IPS DF 19.7 (cell line): Measurements from ENCODE around the gene CADM1.

Experiments used
- DNase-seq: peaks from one replicate; pipeline ENCODE4 v3.0.0-alpha.2; 2013; ENCODE audit warnings: low read depth, low spot score

The CADM1 gene

DNA sequence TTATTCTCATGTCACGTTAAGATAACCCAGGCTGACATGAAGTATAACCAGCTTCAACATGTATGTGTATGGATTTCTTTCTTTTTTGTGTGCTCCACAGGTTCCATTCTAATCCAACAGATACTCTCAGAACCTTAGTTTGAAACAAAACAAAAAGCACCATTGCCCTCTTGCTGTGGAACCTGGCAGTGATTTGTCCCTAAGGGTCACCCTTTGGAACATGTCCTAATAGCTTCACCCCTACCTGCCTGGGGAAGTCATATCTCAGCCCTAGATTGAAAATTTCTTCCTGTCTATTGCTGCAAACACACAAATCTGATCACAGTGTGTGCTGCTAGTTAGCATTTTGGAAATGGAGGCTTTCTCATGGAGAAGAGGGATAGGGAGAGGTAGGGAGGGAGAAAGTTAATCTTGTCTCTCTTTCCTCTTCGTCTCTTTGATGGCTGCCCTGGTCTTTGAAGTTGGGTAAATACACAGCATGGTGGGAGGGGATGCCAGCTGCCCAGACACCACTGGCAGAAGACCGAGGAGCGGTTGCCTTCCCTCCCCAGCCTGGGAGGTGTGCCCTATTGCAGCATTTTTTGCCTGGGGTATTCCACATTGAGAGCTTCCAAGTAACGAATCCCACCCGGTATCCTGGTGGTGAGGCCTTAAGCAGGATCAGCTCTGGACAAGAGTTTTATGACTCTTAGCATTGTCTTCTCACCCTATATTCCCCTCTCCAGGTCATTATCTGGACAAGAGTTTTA is 11.6 kb upstream of the CADM1 start:
- no peak for DNase-seq

DNA sequence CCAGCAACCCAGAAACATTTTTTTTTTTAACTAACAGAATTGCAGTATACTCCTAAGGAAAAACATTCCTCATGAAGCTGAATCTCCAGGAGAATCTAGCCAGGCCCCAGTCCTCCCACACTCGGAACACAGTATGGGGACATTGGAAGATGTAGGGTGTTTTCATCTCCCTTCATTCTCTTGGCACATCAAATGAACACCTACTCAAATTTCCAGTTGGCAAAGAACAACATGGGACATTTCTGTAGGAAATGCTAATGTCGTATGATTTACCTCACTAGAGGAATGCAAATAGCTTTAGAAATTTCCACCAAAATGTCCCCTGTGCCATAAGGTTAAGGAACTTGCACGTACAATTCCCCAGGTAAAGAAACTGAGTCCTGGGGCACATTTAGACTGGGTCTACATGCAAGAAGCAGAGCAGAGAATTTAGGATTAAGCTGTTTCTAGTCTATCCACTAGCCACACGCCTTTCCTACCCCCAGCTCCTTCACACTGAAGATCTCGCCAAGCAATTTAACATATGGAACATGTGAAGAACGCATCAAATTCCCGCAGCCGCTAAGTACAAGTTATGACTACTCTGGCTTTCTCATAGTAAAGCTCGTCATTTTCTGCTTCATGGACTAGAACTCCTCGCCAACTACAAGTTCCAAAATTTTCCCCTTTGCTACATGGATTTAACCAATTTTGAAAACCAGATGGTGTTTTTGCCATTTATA is 2.9 kb upstream of the CADM1 start:
- DNase-seq: no peak

- no peak for DNase-seq
Observed at GRCh38 chr11:115505175-115505574, 960 bp upstream of the CADM1 start.

DNA sequence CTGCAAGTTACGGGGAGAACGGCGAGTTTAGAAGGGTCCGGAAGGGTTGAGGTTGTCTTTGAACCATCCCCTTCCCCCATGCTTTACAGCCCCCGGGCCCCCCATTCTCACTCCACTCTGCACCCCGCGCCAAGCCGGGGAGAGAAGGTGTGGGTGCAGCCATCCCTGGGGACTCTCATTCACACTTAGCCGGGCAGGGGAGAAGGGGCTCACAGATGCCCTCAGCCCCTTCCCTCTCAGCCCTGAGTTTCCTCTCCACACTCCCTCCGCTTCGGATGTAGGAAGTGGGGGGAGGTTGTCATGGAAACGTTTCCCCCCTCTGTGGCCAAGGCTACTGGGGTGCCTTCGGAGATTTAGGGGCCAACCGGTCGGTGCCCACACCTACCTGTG is 334 bp downstream of the CADM1 start:
- no peak for DNase-seq

- no peak for DNase-seq
Observed at GRCh38 chr11:115503083-115503885, 931 bp downstream of the CADM1 start.

DNA sequence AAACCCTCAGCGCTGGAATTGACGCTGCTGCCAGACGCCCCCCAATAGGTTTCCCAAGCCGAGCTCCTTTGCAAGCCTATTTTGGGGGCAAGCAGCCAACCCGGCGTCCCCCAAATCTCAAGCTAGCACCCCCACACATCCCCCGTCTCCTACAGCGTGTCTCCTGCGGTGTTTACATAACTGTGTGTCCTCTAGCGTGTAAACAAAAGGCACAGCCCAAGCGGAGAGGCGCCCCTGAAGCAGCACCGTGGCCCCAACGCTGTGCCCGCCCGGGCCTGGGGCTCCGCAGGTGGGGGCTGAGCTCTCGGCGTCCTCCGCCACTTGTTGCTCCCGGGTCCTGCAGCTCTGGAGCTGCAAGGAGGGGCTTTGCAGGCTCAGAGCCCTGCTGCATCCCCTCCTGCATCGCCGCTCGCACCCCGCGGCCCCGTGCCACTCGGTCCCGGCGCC is 1.6 kb downstream of the CADM1 start:
- DNase-seq: no peak

DNA sequence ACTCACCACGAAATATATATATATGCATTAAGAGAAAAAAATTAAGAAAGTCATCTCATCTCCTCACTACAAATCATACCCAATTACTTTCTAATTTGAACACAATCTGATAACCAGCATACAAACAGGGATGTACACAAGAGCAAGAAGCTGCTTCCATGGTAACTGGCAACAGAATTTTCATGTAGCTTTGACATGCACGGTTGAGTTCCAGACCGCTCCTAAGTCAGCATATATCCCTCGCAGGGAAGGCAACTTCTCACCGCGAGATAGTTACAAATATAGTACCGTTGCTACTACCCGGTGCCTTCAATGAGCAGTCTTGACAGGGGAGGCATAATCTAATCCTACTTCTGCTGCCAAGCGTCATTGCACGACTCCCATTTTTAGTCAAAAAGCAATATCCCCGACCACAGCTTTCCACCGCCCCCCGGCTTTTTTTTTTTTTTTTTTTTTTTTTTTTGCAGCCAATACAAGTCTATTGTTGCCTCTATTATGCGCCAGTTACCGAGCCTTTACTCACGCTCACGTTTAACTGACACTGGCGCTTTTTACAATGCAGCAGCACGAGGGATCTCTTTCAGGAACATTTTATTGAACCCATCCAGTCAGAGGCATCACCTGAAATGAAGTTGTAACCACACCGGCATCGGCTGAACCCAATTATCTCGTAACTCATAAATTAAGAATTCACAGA is 2.2 kb downstream of the CADM1 start:
- DNase-seq: no peak

- DNase-seq: no peak
Observed at GRCh38 chr11:115501502-115501892, 2.7 kb downstream of the CADM1 start.

GRCh38 chr11:115500547-115501501 is 3.4 kb downstream of the CADM1 start:
- DNase-seq: no peak

DNA sequence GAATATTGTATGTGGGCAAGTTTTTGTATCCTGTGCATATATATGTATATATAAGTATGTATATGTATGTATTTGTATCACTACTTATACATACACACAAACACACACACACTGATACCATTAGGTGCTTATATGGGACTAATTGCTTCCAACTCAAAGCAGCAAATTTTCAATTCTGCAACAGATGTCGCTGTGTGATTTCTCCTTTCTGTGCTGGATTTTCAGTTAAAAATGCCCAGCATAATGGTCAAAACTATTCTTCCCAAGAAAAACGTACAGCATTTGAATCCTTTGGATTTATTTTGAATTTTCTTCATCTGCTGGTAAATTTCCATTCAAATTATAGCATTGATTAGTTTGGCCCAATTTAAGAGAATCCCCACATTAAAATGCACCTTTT is 4.3 kb downstream of the CADM1 start:
- no peak for DNase-seq

DNA sequence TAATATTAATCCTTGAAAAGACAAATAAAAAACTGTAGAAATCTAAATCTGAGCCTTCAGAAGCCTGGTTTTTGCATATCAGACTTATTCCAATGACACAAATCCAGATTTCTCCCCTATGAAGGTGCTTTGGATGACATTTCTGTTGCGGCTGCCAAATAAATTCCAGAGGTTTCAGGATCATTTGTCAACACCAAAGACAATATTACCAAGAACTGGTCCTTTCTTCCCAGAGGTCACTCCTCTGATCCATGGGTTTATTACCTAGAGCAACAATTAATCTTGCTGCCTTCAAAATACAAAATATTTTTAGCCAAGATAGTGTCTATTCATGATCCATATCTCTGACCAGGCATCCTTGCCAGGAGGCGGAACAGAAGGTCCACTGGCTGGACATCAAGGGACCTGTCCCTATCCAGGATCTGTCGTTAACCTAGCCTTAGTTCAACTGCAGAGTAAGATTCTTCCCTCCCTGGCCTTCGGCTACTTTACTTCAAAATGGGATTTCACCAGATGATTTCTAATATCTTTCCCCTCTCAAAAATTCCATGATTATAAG is 4.9 kb downstream of the CADM1 start:
- no peak for DNase-seq

- no peak for DNase-seq
Observed at GRCh38 chr11:115498354-115498753, 5.9 kb downstream of the CADM1 start.

DNA sequence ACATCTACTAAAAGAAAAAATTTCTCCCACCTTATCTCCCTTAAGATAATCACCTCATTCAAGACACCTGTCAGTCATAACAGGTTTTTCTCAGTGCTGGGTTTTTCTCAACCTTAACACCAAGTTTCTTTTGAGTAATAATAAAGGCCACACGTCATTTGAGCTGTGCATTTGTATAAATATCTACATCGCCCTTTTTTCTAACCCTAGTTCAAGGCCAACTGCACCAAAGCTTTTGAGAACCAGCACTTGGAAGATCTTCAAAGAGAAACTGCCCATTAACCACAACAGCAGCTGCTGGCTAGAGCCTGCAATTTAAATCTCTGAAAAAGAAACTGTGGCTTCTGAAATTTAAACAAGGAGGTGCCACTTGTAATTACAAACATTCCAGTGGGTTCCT is 6.9 kb downstream of the CADM1 start:
- no peak for DNase-seq

DNA sequence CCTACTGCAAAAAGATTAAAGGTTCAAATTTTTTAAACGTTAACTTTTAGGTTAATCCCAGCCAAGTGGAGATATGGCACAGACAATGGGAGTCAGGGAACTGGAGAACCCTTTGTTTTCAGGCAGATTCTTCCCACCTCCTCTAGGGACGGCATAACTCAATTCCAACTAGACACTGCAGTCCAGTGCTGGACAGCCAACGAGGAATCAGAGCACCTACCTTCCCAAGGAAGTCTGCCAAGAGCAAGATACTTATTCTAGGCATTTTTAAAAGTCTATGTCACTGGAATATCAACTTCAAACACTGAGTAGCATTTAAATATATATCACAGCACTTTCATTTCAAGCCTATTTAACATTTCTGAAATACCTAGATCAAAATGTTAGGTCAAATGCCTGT is 7.3 kb downstream of the CADM1 start:
- DNase-seq: no peak

DNA sequence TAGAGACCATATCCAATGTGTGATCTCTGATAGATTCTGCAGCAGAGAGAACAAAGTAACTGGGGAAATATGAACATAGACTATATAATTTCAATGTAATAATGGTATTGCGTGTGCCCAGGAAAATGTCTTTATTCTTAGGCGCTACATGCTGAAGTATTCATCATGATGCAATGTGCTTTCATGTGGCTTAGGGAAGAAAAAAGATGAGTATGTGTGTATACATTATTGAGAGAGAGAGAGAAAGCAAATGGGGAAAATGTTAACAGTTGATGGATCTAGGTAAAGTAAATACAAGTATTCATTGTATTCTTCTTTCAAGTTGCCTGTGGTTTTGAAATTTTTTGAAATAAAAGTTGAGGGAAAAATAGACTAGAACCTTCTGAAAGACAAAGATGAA is 10.3 kb downstream of the CADM1 start:
- DNase-seq: no peak

- no peak for DNase-seq
Observed at GRCh38 chr11:115493488-115493887, 10.7 kb downstream of the CADM1 start.

DNA sequence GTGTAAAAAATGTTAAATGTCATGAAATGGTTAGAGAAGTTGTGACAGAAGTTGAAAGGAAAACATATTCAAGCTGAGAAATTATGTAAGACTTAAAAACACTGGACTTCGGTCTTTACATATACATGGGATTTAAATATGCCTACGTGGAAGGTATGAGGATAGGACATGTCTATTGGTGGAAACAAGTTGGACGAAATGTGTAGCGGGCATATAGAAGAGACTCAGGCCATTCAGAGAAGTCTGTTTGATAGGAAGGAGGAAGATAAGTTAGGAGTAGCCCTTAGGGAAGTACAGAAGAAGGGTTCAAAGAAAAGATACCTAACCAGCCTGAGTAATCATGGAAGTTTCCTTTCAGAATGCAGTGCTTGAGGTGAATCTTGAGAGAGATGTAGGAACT is 14.7 kb downstream of the CADM1 start:
- no peak for DNase-seq

- no peak for DNase-seq
Observed at GRCh38 chr11:115488945-115489344, 15.3 kb downstream of the CADM1 start.

GRCh38 chr11:115481528-115481927 is 22.7 kb downstream of the CADM1 start:
- no peak for DNase-seq

DNA sequence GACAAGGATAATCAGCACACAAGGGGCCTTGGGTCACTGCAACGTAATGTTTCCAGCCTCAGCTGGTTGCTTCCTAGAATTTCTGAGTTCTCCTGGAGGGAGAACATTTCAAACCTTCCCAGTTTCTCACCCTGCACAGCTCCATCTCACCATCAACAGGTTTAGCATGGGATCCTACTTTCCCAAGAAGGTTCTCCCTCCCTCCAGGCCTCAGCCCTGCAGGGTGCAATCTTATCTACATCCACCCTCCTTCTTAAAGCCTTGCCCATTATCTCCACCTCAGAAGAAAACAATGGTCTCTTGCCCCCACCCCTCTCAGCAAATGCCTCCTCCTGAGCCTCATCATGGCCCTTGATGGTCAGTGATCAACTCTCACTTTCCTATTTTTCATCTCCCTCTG is 23.6 kb downstream of the CADM1 start:
- DNase-seq: no peak
